K562 (cell line): ENCODE data around the gene RNF212B. TPM values are rescaled to one million over a fixed set of nuclear protein-coding genes. Genes with fewer than 3 reads are reported as not detected.
"Not testable (repeated sequence)": the region's sequence is repeated elsewhere in the genome, so short reads cannot be mapped to it uniquely, and the experiment has no call there.

Source experiments
- ATAC-seq: fragments of 200-7000 bp; cut with Tn5 transposase; 3 replicates; pipeline ENCODE4 v1.9.1; 2020; ENCODE audit warnings: moderate library complexity
- BruUV-seq: library from RNA; stranded (reverse); fragments of 400-500 nt; replicated peaks from 2 replicates; lab custom pipeline; 2021; lab: Mats Ljungman, UMichigan
- CTCF ChIA-PET: fragments of 300-600 bp; formaldehyde crosslinking; extraction: SDS; loops from one replicate; lab custom pipeline; 2021; ENCODE audit warnings: low intra/inter-chr PET ratio; lab: Yijun Ruan, JAX
- POLR2A ChIA-PET: fragments of 300-600, 350-650 bp; sonication (Branson Sonifier 250); formaldehyde crosslinking; extraction: SDS; loops from one replicate; lab custom pipeline; 2021; ENCODE audit warnings: antibody characterized with exemption, inconsistent platforms; lab: Yijun Ruan, JAX
- DNase-seq, 4 experiments: peaks; one replicate each; pipeline versions ENCODE4 v3.0.0 to v3.0.0-alpha.2; 2011 to 2018; ENCODE audit warnings: low spot score in 3 of 4, mixed read lengths in 3 of 4; ENCODE audit errors: extremely low read depth in 1 of 4
- FAIRE-seq: peaks from 2 replicates; lab custom pipeline; 2011; peaks lifted over from hg19 to GRCh38; lab: Jason Lieb, UNC
- H2AFZ ChIP-seq: 2 replicates; pipeline ENCODE4 v1.6.0; 2011; ENCODE audit warnings: low read depth, low read length, control low read depth, inconsistent platforms
- H3K27ac ChIP-seq: fragments of 200-600 bp; 3 replicates; pipeline ENCODE4 v1.8.0; 2011; ENCODE audit warnings: low read depth, mild to moderate bottlenecking, control low read depth, inconsistent platforms, low read length, moderate library complexity, mixed read lengths; ENCODE audit errors: extremely low read depth
- H3K27me3 ChIP-seq, 2 experiments: fragments of 300-600 bp in 1 of 2; 2 replicates in 1 of 2; 3 replicates in 1 of 2; pipeline versions ENCODE4 v1.6.0 to v1.8.0; 2011; ENCODE audit warnings: inconsistent platforms in 2 of 2, low read length in 2 of 2, mild to moderate bottlenecking in 1 of 2, mixed read lengths in 1 of 2, moderate library complexity in 1 of 2; ENCODE audit not compliant: control insufficient read depth in 2 of 2, insufficient read depth in 2 of 2
- H3K36me3 ChIP-seq: fragments of 300-600 bp; 3 replicates; pipeline ENCODE4 v1.8.0; 2011; ENCODE audit warnings: mild to moderate bottlenecking, low read length, inconsistent platforms; ENCODE audit not compliant: control insufficient read depth, insufficient read depth
- H3K4me1 ChIP-seq, 2 experiments: fragments of 200-600 bp in 1 of 2; replicated peaks in 1 of 2; 2 replicates in 1 of 2; 3 replicates in 1 of 2; pipeline versions ENCODE4 v1.5.1 to v1.8.0; 2011; ENCODE audit warnings: inconsistent platforms in 2 of 2, low read length in 2 of 2, mild to moderate bottlenecking in 1 of 2, mixed read lengths in 1 of 2, moderate library complexity in 1 of 2; ENCODE audit not compliant: control insufficient read depth in 2 of 2, insufficient read depth in 2 of 2
- H3K4me2 ChIP-seq: 2 replicates; pipeline ENCODE4 v1.6.1; 2011; ENCODE audit warnings: low read length, control low read depth, inconsistent platforms, mixed read lengths; ENCODE audit not compliant: insufficient read depth
- H3K4me3 ChIP-seq: fragments of 200-600 bp; sonication (generic), shearing (Covaris generic); 2 replicates; pipeline ENCODE4 v1.5.1; 2016; ENCODE audit warnings: control low read depth, inconsistent platforms
- H3K79me2 ChIP-seq: fragments of 200-600 bp; 3 replicates; pipeline ENCODE4 v1.8.0; 2011; ENCODE audit warnings: low read length, inconsistent platforms; ENCODE audit not compliant: control insufficient read depth, insufficient read depth
- H3K9ac ChIP-seq, 2 experiments: 2 replicates each; pipeline versions ENCODE4 v1.6.0 to v1.6.1; 2011; ENCODE audit warnings: low read depth in 2 of 2, low read length in 2 of 2, control low read depth in 1 of 2, inconsistent platforms in 1 of 2, mild to moderate bottlenecking in 1 of 2, mixed read lengths in 1 of 2; ENCODE audit not compliant: insufficient read depth in 1 of 2
- H3K9me1 ChIP-seq: one replicate; pipeline ENCODE4 v1.6.0; 2011; ENCODE audit warnings: inconsistent platforms, mild to moderate bottlenecking, low read length, moderate library complexity; ENCODE audit not compliant: control insufficient read depth, insufficient read depth
- H3K9me3 ChIP-seq: replicated peaks from 2 replicates; pipeline ENCODE4 v1.5.1; 2011; ENCODE audit warnings: low read depth, low read length, inconsistent platforms; ENCODE audit not compliant: control insufficient read depth, insufficient read depth
- H4K20me1 ChIP-seq: replicated peaks from 2 replicates; pipeline ENCODE4 v1.6.1; 2011; ENCODE audit warnings: low read length, inconsistent platforms, mixed read lengths; ENCODE audit not compliant: control insufficient read depth, insufficient read depth
- ARID1B ChIP-seq: fragments of 450-650 bp; IDR thresholded peaks from 2 replicates; pipeline ENCODE4 v1.6.1; 2016; ENCODE audit warnings: antibody characterized with exemption, mild to moderate bottlenecking, inconsistent platforms
- ATF1 ChIP-seq, 2 experiments: fragments of 450-650 bp in 1 of 2; IDR thresholded peaks; 2 replicates each; pipeline ENCODE4 v1.6.1; 2016; ENCODE audit warnings: missing compliant biosample characterization in 1 of 2, missing genetic modification characterization in 1 of 2
- GATA2 ChIP-seq: sonication (generic); formaldehyde crosslinking; IDR thresholded peaks from 2 replicates; pipeline ENCODE4 v1.4.0; 2020; ENCODE audit warnings: mild to moderate bottlenecking, missing genetic modification reagents
- HDAC2 ChIP-seq: fragments of 450-650 bp; IDR thresholded peaks from 2 replicates; pipeline ENCODE4 v1.6.1; 2016; ENCODE audit warnings: mild to moderate bottlenecking
- HNRNPLL ChIP-seq: fragments of 200-400 bp; formaldehyde crosslinking; IDR thresholded peaks from 2 replicates; pipeline ENCODE4 v1.6.1; 2017; ENCODE audit warnings: low read length, low read depth, mild to moderate bottlenecking; ENCODE audit not compliant: poor library complexity, severe bottlenecking
- JUND ChIP-seq, 2 experiments: IDR thresholded peaks; 2 replicates in 1 of 2; 3 replicates in 1 of 2; pipeline ENCODE4 v1.6.1; 2011; ENCODE audit warnings: borderline replicate concordance in 2 of 2, low read depth in 2 of 2, low read length in 2 of 2, improper control_type of control experiment in 1 of 2, missing biosample characterization in 1 of 2, missing genetic modification characterization in 1 of 2, missing genetic modification reagents in 1 of 2
- L3MBTL2 ChIP-seq: fragments of 450-650 bp; IDR thresholded peaks from 2 replicates; pipeline ENCODE4 v1.6.1; 2016; ENCODE audit warnings: mild to moderate bottlenecking, moderate library complexity
- MYBL2 ChIP-seq, 2 experiments: fragments of 450-650 bp in 1 of 2; sonication (generic) in 1 of 2; formaldehyde crosslinking in 1 of 2; IDR thresholded peaks; 2 replicates each; pipeline versions ENCODE4 v1.6.1 to v1.8.1; 2017 to 2022; ENCODE audit warnings: borderline replicate concordance in 1 of 2, inconsistent platforms in 1 of 2, low read depth in 1 of 2, mild to moderate bottlenecking in 1 of 2, missing genetic modification reagents in 1 of 2, moderate library complexity in 1 of 2
- NFIC ChIP-seq: fragments of 450-650 bp; IDR thresholded peaks from 2 replicates; pipeline ENCODE4 v1.6.1; 2017; ENCODE audit warnings: mild to moderate bottlenecking, inconsistent platforms
- POLR2AphosphoS2 ChIP-seq: IDR thresholded peaks from 2 replicates; pipeline ENCODE4 v1.6.1; 2012; ENCODE audit warnings: low read length, improper control_type of control experiment
- SOX6 ChIP-seq: fragments of 450-650 bp; IDR thresholded peaks from 2 replicates; pipeline ENCODE4 v1.6.1; 2014; ENCODE audit warnings: mild to moderate bottlenecking
- STAG1 ChIP-seq: sonication (generic); formaldehyde crosslinking; IDR thresholded peaks from 2 replicates; pipeline ENCODE4 v1.5.0; 2020; ENCODE audit warnings: missing genetic modification reagents, borderline replicate concordance
- TAF9B ChIP-seq: fragments of 450-650 bp; IDR thresholded peaks from 2 replicates; pipeline ENCODE4 v1.6.1; 2018; ENCODE audit warnings: mild to moderate bottlenecking; ENCODE audit not compliant: partially characterized antibody
- TEAD4 ChIP-seq, 2 experiments: sonication (generic) in 1 of 2; formaldehyde crosslinking in 1 of 2; IDR thresholded peaks; 2 replicates each; pipeline versions ENCODE4 v1.6.1 to v1.8.0; 2012 to 2022; ENCODE audit warnings: borderline replicate concordance in 1 of 2, inconsistent platforms in 1 of 2, low read length in 1 of 2, mild to moderate bottlenecking in 1 of 2, missing genetic modification reagents in 1 of 2
- ZKSCAN8 ChIP-seq: fragments of 200-800 bp; sonication (Bioruptor generic); IDR thresholded peaks from 2 replicates; pipeline ENCODE4 v1.6.1; 2016; ENCODE audit warnings: missing genetic modification characterization, missing compliant biosample characterization
- WGBS: fragments of 100-300 bp; shearing (Covaris generic); methylation state at CpG from one replicate; pipeline ENCODE4 v1.1.6; 2016; ENCODE audit warnings: low coverage, mixed read lengths; ENCODE audit not compliant: insufficient coverage; ENCODE audit errors: missing lambda C conversion rate; 5-methylcytosine and 5-hydroxymethylcytosine counted together
- in situ Hi-C: fragments of 300-500 bp; cut with MboI; formaldehyde crosslinking; loops from 4 replicates; pipeline ENCODE4 v1.15.0; 2018; ENCODE audit warnings: inconsistent platforms, mixed read lengths
- intact Hi-C: fragments of 100-400 bp; cut with micrococcal nuclease; formaldehyde crosslinking; loops from 2 replicates; pipeline ENCODE4 v1.14.2; 2022
- polyA plus RNA-seq, 8 experiments: library from polyadenylated mRNA; depleted of rRNA in 4 of 8; stranded (reverse) in 5 of 8; unstranded in 3 of 8; fragments of >200 nt; fragmentation: Nextera tagmentation in 2 of 8; fragmentation: Illumina TruSeq in 1 of 8; extraction: Ambion mirVana in 2 of 8; extraction: Trizol in 1 of 8; gene quantifications; 2 replicates each; pipeline versions ENCODE4 v1.2.1 to v1.2.3, GENCODE V29; 2011 to 2014; ENCODE audit warnings: inconsistent platforms in 1 of 8, missing spikeins in 1 of 8
- total RNA-seq, 7 experiments: library from RNA; depleted of rRNA in 6 of 7; stranded (reverse); fragments of >200 nt in 6 of 7; fragmentation: Illumina TruSeq in 2 of 7; extraction: Trizol in 2 of 7; gene quantifications; 2 replicates each; pipeline versions ENCODE4 v1.2.1 to v1.2.3, GENCODE V29; 2011 to 2021; ENCODE audit warnings: low replicate concordance in 1 of 7
- TF ChIP-seq, protein P1 (sequence below): sonication (generic); formaldehyde crosslinking; IDR thresholded peaks from 2 replicates; pipeline ENCODE4 v1.8.0; 2022; ENCODE audit warnings: missing genetic modification reagents, mild to moderate bottlenecking, moderate library complexity, borderline replicate concordance
- TF ChIP-seq, protein P2 (sequence below): fragments of 250-450 bp; sonication (Bioruptor Pico); IDR thresholded peaks from 2 replicates; pipeline ENCODE4 v1.8.0; 2022; ENCODE audit warnings: moderate library complexity, mild to moderate bottlenecking, inconsistent platforms

Gene RNF212B
- total and polyA plus RNA-seq, 9 of the 15 experiments (the other 6 are each of a cell fraction or from before 2014, with no cell fraction given): 0.15 to 0.43 (median 0.27) TPM; not detected in 3

DNA sequence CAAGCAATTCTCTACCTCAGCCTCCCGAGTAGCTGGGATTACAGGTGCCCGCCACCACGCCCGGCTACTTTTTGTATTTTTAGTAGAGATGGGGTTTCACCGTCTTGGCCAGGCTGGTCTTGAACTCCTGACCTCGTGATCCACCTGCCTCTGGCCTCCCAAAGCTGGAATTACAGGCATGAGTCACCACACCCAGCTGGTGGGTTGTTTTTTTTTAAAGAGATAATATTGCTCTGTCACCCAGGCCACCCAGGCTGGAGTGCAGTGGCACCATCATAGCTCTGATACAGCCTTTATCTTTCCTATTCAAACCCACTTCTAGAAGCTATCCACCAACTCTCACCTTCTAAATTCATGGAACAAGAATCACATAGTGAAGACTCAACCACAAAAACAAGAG is 40.2 kb downstream of the RNF212B start (continued):
- TF ChIP-seq MYBL2 (IDR thresholded peaks at IDR 0.05; ENCODE audit: low read depth): 0 out of 2 replicates have a peak, but pooled peaks have one; percentile 18
- TF ChIP-seq MYBL2, TEAD4 (CRISPR knock-in tag; IDR thresholded peaks at IDR 0.05; ENCODE audit: borderline replicate concordance): not testable (repeated sequence)
- peak; percentile 88 for TF ChIP-seq JUND (IDR thresholded peaks at IDR 0.05; ENCODE audit: borderline replicate concordance, low read depth, low read length)
- peak; percentile 87; the same call in 2 of the 3 replicates for TF ChIP-seq JUND (tag; IDR thresholded peaks at IDR 0.05; ENCODE audit: borderline replicate concordance, low read depth, low read length)
- TF ChIP-seq NFIC: 0 out of 2 replicates have a peak, but pooled peaks have one; percentile 16
- TF ChIP-seq L3MBTL2: 0 out of 2 replicates have a peak, but pooled peaks have one; percentile 21
- TF ChIP-seq, protein P1, sequence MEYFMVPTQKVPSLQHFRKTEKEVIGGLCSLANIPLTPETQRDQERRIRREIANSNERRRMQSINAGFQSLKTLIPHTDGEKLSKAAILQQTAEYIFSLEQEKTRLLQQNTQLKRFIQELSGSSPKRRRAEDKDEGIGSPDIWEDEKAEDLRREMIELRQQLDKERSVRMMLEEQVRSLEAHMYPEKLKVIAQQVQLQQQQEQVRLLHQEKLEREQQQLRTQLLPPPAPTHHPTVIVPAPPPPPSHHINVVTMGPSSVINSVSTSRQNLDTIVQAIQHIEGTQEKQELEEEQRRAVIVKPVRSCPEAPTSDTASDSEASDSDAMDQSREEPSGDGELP: peak; percentile 97
- TF ChIP-seq HDAC2: 0 out of 2 replicates have a peak, but pooled peaks have one; percentile 31
- peak; percentile 70 for TF ChIP-seq ARID1B
- 0 out of 2 replicates have a peak, but pooled peaks have one; percentile 31 for TF ChIP-seq TEAD4 (IDR thresholded peaks at IDR 0.05; ENCODE audit: low read length)
- TF ChIP-seq, all 486 proteins: peak for 32; not testable (repeated sequence) for 454

- Histone ChIP-seq H3K9me1 (no peaks in the 10 kb centered on the region), H3K27ac (peak overlapping the region; percentile 60), H3K9ac (0 out of 4 replicates have a peak overlapping the region, but pooled peaks of 1 of the 2 experiments have one; percentile 9), H3K36me3 (peaks cover 34% of the 10 kb centered on the region), H2AFZ (no peak overlapping the region), H3K4me2 (peak overlapping the region; percentile 48), H3K4me3 (no peak overlapping the region), H3K9me3 (no peaks in the 10 kb centered on the region), H3K79me2 (peaks cover 60% of the 10 kb centered on the region), H3K27me3 (no peaks in the 10 kb centered on the region), H4K20me1 (no peaks in the 10 kb centered on the region), H3K4me1 (peaks cover 28 to 43% of the 10 kb centered on the region in 2 experiments; a peak in 4 of 5 replicates)
- POLR2A ChIA-PET: interaction anchor here (0.6 to 2.8 kb wide), 4 partner anchors 13 to 393 kb away, joined by 3 to 12 read pairs (median 4); partner anchors contain the start of gene BCL2L2
- ATAC-seq: no peak
- no peak for FAIRE-seq
- BruUV-seq: no TSS peak
- 40% methylated on average over 6 of the region's 6 CpGs for WGBS
- intact Hi-C loops (no loop called here), in situ Hi-C loops (no loop called here)
- CTCF ChIA-PET: interaction anchor here (0.7 kb wide), 1 partner anchor 18 kb away, joined by 4 read pairs; no protein-coding TSS in a partner anchor
- DNase-seq: no peak
- TF ChIP-seq ZKSCAN8 (no peak), JUND (IDR thresholded peaks at IDR 0.05; ENCODE audit: borderline replicate concordance, low read depth, low read length) (no peak), JUND (tag; IDR thresholded peaks at IDR 0.05; ENCODE audit: borderline replicate concordance, low read depth, low read length) (no peak; the same call in 2 of the 3 replicates), POLR2AphosphoS2 (peak; percentile 65; the same call in 1 of the 2 replicates), HNRNPLL (peak; percentile 66), TAF9B (no peak), SOX6 (0 out of 2 replicates have a peak, but pooled peaks have one; percentile 6), ATF1 (CRISPR knock-in tag; IDR thresholded peaks at IDR 0.05) (no peak), ATF1 (tag; IDR thresholded peaks at IDR 0.05) (0 out of 2 replicates have a peak, but pooled peaks have one; percentile 28), STAG1 (CRISPR knock-in tag) (no peak), GATA2 (peak; percentile 82)
- TF ChIP-seq, protein P2, sequence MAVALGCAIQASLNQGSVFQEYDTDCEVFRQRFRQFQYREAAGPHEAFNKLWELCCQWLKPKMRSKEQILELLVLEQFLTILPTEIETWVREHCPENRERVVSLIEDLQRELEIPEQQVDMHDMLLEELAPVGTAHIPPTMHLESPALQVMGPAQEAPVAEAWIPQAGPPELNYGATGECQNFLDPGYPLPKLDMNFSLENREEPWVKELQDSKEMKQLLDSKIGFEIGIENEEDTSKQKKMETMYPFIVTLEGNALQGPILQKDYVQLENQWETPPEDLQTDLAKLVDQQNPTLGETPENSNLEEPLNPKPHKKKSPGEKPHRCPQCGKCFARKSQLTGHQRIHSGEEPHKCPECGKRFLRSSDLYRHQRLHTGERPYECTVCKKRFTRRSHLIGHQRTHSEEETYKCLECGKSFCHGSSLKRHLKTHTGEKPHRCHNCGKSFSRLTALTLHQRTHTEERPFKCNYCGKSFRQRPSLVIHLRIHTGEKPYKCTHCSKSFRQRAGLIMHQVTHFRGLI (CRISPR knock-in tag): no peak
Observed at GRCh38 chr14:23281247-23281646, 43.5 kb downstream of the RNF212B start.
